Endodermal cell (in vitro differentiated cells): ENCODE measurements around the gene HS6ST3. TPM values are rescaled to one million over a fixed set of nuclear protein-coding genes. Genes with fewer than 3 reads are reported as not detected.

ENCODE experiments used
- DNase-seq: peaks from one replicate; pipeline ENCODE4 v3.0.0-alpha.2; 2017
- H3K27ac ChIP-seq: 2 replicates; pipeline ENCODE4 v1.5.1; 2013; ENCODE audit warnings: mild to moderate bottlenecking, low read depth, low read length, moderate library complexity
- H3K27me3 ChIP-seq: 2 replicates; pipeline ENCODE4 v1.6.1; 2013; ENCODE audit warnings: mild to moderate bottlenecking, low read length, moderate library complexity; ENCODE audit not compliant: insufficient read depth, control insufficient read depth, poor library complexity, severe bottlenecking
- H3K36me3 ChIP-seq: 2 replicates; pipeline ENCODE4 v1.7.0; 2013; ENCODE audit warnings: mild to moderate bottlenecking, low read length, moderate library complexity; ENCODE audit not compliant: control insufficient read depth, insufficient read depth
- H3K4me1 ChIP-seq: one replicate; pipeline ENCODE4 v1.7.0; 2013; ENCODE audit warnings: low read length; ENCODE audit not compliant: control insufficient read depth, insufficient read depth
- H3K4me3 ChIP-seq: 2 replicates; pipeline ENCODE4 v1.5.1; 2013; ENCODE audit warnings: mild to moderate bottlenecking, low read length, moderate library complexity
- H3K9ac ChIP-seq: 2 replicates; pipeline ENCODE4 v1.6.1; 2013; ENCODE audit warnings: mild to moderate bottlenecking, low read length, moderate library complexity; ENCODE audit not compliant: poor library complexity, severe bottlenecking; ENCODE audit errors: extremely low read depth
- H3K9me3 ChIP-seq: 2 replicates; pipeline ENCODE4 v1.6.1; 2013; ENCODE audit warnings: mild to moderate bottlenecking, low read length, moderate library complexity; ENCODE audit not compliant: control insufficient read depth
- H3K27ac Mint-ChIP-seq: 2 replicates; pipeline ENCODE4 v1.8.0; 2020; ENCODE audit warnings: mixed read lengths
- H3K27me3 Mint-ChIP-seq: 2 replicates; pipeline ENCODE4 v1.8.0; 2021; ENCODE audit warnings: mild to moderate bottlenecking, mixed read lengths; ENCODE audit not compliant: insufficient read depth
- H3K36me3 Mint-ChIP-seq: 2 replicates; pipeline ENCODE4 v1.8.0; 2020; ENCODE audit warnings: low read depth, mixed read lengths
- H3K4me1 Mint-ChIP-seq: 2 replicates; pipeline ENCODE4 v1.8.0; 2020; ENCODE audit warnings: mixed read lengths
- H3K4me3 Mint-ChIP-seq: 2 replicates; pipeline ENCODE4 v1.8.0; 2020; ENCODE audit warnings: mild to moderate bottlenecking, moderate library complexity, mixed read lengths
- H3K9me3 Mint-ChIP-seq: 2 replicates; pipeline ENCODE4 v1.8.0; 2020; ENCODE audit warnings: mild to moderate bottlenecking, mixed read lengths
- WGBS, 2 experiments: methylation state at CpG; one replicate each; pipeline versions ENCODE4 v1.1.5 to v1.1.7; 2013; ENCODE audit warnings: missing lambda C conversion rate in 2 of 2, mixed read lengths in 1 of 2; ENCODE audit not compliant: insufficient coverage in 1 of 2, insufficient read length in 1 of 2; 5-methylcytosine and 5-hydroxymethylcytosine counted together
- total RNA-seq, 2 donors: library from RNA; stranded (reverse); fragmentation: NEBNext Ultra II Directional in 1 of 2; extraction: Animal tissue kit (Norgen Biotek cat#: 25700) in 1 of 2; gene quantifications; 2 replicates in 1 of 2; 3 replicates in 1 of 2; pipeline ENCODE4 v1.2.1, GENCODE V29; 2021
- TF ChIP-seq, protein P1 (sequence below): fragments of 200-600 bp; sonication (generic); conservative IDR thresholded peaks from 2 replicates; pipeline ENCODE4 v1.5.0; 2021; ENCODE audit warnings: antibody characterized with exemption, mild to moderate bottlenecking

The HS6ST3 gene
- total RNA-seq, 2 donors from 2014 or later = 0.84 to 1.1 TPM

DNA sequence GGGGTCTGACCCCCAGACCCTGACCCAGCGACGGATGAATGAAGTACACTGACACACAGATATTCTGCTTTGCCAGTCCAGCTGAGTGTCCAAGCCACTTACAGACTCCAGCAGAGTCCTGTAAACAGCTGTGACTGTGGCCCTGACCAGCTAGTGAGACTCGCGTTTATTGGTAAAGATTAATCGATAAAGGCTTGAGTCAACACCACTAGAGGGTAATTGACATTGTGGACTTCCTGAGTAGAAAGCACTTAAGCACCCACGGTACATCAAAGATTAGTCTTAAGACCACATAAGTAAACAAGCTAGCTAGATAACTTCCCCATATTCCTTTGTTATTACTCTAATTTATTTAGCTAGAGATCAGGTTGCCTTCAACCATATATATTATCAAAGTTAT lies 758.4 kb downstream of the HS6ST3 start:
- H3K36me3 ChIP-seq = no peaks in the 10 kb centered on the region
- no peak overlapping the region for H3K9ac ChIP-seq
- Mint-ChIP-seq H3K27me3 (peaks cover 6% of the 10 kb centered on the region), H3K4me3 (no peak overlapping the region), H3K9me3 (peaks cover 6% of the 10 kb centered on the region), H3K4me1 (peaks cover 31% of the 10 kb centered on the region), H3K36me3 (no peaks in the 10 kb centered on the region), H3K27ac (no peak overlapping the region)
- no peak overlapping the region for H3K4me3 ChIP-seq
- TF ChIP-seq, protein P1, sequence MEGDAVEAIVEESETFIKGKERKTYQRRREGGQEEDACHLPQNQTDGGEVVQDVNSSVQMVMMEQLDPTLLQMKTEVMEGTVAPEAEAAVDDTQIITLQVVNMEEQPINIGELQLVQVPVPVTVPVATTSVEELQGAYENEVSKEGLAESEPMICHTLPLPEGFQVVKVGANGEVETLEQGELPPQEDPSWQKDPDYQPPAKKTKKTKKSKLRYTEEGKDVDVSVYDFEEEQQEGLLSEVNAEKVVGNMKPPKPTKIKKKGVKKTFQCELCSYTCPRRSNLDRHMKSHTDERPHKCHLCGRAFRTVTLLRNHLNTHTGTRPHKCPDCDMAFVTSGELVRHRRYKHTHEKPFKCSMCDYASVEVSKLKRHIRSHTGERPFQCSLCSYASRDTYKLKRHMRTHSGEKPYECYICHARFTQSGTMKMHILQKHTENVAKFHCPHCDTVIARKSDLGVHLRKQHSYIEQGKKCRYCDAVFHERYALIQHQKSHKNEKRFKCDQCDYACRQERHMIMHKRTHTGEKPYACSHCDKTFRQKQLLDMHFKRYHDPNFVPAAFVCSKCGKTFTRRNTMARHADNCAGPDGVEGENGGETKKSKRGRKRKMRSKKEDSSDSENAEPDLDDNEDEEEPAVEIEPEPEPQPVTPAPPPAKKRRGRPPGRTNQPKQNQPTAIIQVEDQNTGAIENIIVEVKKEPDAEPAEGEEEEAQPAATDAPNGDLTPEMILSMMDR = no peak
- no peaks in the 10 kb centered on the region for H3K27me3 ChIP-seq
- H3K9me3 ChIP-seq = no peaks in the 10 kb centered on the region
- H3K4me1 ChIP-seq = peaks cover 4% of the 10 kb centered on the region
- WGBS, 2 experiments = 89 to 97% methylated on average over 6 of the region's 6 CpGs
- no peak for DNase-seq
- H3K27ac ChIP-seq = no peak overlapping the region

DNA sequence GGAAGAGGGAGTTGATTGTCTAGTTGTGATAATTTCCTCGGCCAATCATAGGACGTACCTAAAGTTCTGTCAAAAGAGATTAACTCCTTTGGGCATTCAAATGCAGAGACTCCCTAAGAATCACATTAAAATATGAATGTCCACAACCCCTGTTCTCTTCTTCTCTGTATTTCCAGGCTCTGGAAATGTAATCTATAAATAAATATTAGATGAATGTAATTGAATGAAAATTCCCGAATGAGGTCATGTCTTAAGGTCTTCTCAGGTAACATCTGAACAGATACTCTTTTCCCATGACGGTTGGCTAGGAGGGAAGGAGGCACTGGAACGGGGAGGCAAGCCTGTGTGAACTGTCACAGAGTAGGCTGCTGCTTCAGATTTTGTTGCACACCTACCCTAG lies 759.2 kb downstream of the HS6ST3 start:
- peaks cover under 1% of the 10 kb centered on the region for H3K4me1 ChIP-seq
- no peaks in the 10 kb centered on the region for H3K36me3 Mint-ChIP-seq
- TF ChIP-seq, protein P1 = no peak
- peaks cover 6% of the 10 kb centered on the region for H3K27me3 Mint-ChIP-seq
- H3K4me1 Mint-ChIP-seq = peaks cover 27% of the 10 kb centered on the region
- H3K9me3 ChIP-seq = no peaks in the 10 kb centered on the region
- no peaks in the 10 kb centered on the region for H3K36me3 ChIP-seq
- no peak for DNase-seq
- H3K4me3 ChIP-seq = no peak overlapping the region
- no peaks in the 10 kb centered on the region for H3K27me3 ChIP-seq
- WGBS, 2 experiments = 90% methylated on average over 4 of the region's 5 CpGs; no CpG with 5 or more reads in 1 of the 2 experiments
- H3K9ac ChIP-seq = no peak overlapping the region
- peaks cover 14% of the 10 kb centered on the region for H3K9me3 Mint-ChIP-seq
- H3K27ac Mint-ChIP-seq = no peak overlapping the region
- H3K4me3 Mint-ChIP-seq = no peak overlapping the region
- H3K27ac ChIP-seq = no peak overlapping the region

DNA sequence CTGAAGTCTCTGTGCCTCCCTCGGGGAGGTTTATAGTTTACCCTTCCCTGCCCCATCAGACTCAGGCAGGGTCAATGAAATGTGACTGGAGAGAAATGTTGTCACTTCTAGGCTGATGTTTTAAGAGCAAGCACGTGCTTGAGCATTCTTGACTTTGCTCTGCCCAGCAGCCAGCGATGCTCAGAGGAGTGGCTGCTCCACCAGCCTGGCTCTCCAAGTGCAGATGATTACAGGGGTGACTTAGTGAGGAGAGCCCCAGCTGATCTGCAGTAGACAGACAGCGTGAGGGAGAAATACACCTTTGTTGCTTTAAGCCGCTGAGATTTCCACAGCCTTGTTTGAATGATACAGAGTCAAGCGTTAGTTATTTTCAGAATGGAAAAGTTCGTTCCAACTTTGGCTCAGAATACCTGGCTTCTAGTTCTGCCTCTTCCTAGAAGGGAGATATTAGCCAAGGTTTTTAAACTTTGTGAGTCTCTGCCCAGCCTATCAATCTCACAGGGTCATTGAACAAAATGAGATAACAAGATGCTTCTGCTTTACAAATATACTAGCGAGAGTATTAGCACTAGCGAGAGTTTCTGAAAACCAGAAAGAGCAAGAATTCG lies 760.7 kb downstream of the HS6ST3 start:
- DNase-seq = no peak
- Histone ChIP-seq H3K4me3 (no peak overlapping the region), H3K36me3 (no peaks in the 10 kb centered on the region), H3K4me1 (no peaks in the 10 kb centered on the region), H3K9ac (no peak overlapping the region), H3K27me3 (no peaks in the 10 kb centered on the region), H3K9me3 (no peaks in the 10 kb centered on the region), H3K27ac (no peak overlapping the region)
- Mint-ChIP-seq H3K36me3 (no peaks in the 10 kb centered on the region), H3K27ac (no peak overlapping the region), H3K9me3 (peaks cover 15% of the 10 kb centered on the region), H3K4me1 (peaks cover 14% of the 10 kb centered on the region), H3K4me3 (no peak overlapping the region), H3K27me3 (peaks cover 6% of the 10 kb centered on the region)
- TF ChIP-seq, protein P1 = no peak
- WGBS, 2 experiments = 93 to 94% methylated on average over 5 to 10 of the region's 10 CpGs
